Neutrophil (primary cell): ENCODE measurements around the gene SNRNP27.
"Not testable (repeated sequence)": the region's sequence is repeated elsewhere in the genome, so short reads cannot be mapped to it uniquely, and the experiment has no call there.

Source experiments
- H3K27ac ChIP-seq: fragments of 200-600 bp; sonication (generic); 2 replicates; pipeline ENCODE4 v1.5.1; 2016; ENCODE audit warnings: mild to moderate bottlenecking, moderate library complexity
- H3K27me3 ChIP-seq: fragments of 200-600 bp; sonication (generic); 2 replicates; pipeline ENCODE4 v1.6.0; 2016; ENCODE audit warnings: mild to moderate bottlenecking
- H3K36me3 ChIP-seq: fragments of 200-600 bp; sonication (generic); 2 replicates; pipeline ENCODE4 v1.5.1; 2017
- H3K4me1 ChIP-seq, 2 experiments: fragments of 200-600 bp in 1 of 2; sonication (generic) in 1 of 2; 1 replicate in 1 of 2; 2 replicates in 1 of 2; pipeline versions ENCODE4 v1.5.1 to v1.6.1; 2013 to 2016; ENCODE audit warnings: low read depth in 1 of 2, low read length in 1 of 2, mild to moderate bottlenecking in 1 of 2, moderate library complexity in 1 of 2; ENCODE audit not compliant: control insufficient read depth in 1 of 2, insufficient read depth in 1 of 2
- H3K4me3 ChIP-seq, 2 experiments: fragments of 200-600 bp in 1 of 2; sonication (generic) in 1 of 2; 1 replicate in 1 of 2; 2 replicates in 1 of 2; pipeline ENCODE4 v1.5.1; 2013 to 2016; ENCODE audit warnings: low read depth in 1 of 2, low read length in 1 of 2, mild to moderate bottlenecking in 1 of 2, moderate library complexity in 1 of 2
- H3K9me3 ChIP-seq: fragments of 200-600 bp; sonication (generic); 2 replicates; pipeline ENCODE4 v1.5.1; 2016
- CTCF ChIP-seq: fragments of 200-600 bp; sonication (generic); IDR thresholded peaks from 2 replicates; pipeline ENCODE4 v1.5.1; 2016; ENCODE audit warnings: antibody characterized with exemption

SNRNP27 gene

DNA sequence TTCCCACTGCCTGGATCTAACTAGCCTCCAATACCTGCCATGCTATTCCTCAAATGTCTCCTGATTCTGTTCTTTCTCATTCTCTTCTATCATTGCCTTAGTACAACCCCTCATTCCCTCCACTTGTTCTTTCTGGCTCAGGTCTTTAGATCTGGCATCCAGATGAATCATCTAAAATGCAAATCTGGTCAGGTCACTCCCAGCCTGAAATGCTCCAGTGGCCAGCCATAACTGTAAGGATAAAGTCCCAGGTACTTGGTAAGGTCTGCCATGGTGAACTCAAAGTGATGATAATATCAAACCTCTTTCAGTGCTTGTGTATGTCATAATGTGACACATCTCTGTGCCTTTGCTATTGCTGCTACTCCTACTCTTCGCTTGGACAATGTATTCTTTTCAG is 2.9 kb upstream of the SNRNP27 start:
- H3K4me3 ChIP-seq: no peak overlapping the region
- H3K27ac ChIP-seq: no peak overlapping the region

DNA sequence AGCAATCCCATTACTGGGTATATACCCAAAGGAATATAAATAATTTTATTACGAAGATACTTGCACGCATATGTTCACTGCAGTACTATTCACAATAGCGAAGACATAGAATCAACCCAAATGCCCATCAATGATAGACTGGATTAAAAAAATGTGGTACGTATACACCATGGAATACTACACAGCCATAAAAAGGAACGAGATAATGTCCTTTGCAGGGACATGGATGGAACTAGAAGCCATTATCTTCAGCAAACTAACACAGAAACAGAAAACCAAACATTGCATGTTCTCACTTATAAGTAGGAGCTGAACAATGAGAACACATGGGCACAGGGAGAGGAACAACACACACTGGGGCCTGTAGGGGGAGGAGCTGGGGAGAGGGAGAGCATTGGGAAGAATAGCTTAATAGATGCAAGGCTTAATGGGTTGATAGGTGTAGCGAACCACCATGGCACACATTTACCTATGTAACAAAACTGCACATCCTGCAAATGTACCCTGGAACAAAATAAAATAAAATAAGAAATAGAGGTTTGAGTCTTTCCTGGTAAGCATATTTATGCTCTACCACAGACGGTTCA is 825 bp upstream of the SNRNP27 start:
- H3K27me3 ChIP-seq, H3K9me3 ChIP-seq, H3K4me3 ChIP-seq, H3K27ac ChIP-seq: not testable (repeated sequence)
- H3K36me3 ChIP-seq: peaks cover 13% of the 10 kb centered on the region
- peaks cover 13 to 19% of the 10 kb centered on the region in 2 experiments for H3K4me1 ChIP-seq

More for the DNA sequence above, 2.9 kb upstream of the SNRNP27 start:
- peaks cover 13 to 19% of the 10 kb centered on the region in 2 experiments for H3K4me1 ChIP-seq
- no peaks in the 10 kb centered on the region for H3K27me3 ChIP-seq
- H3K36me3 ChIP-seq: no peaks in the 10 kb centered on the region
- no peaks in the 10 kb centered on the region for H3K9me3 ChIP-seq
- no peak for TF ChIP-seq CTCF

DNA sequence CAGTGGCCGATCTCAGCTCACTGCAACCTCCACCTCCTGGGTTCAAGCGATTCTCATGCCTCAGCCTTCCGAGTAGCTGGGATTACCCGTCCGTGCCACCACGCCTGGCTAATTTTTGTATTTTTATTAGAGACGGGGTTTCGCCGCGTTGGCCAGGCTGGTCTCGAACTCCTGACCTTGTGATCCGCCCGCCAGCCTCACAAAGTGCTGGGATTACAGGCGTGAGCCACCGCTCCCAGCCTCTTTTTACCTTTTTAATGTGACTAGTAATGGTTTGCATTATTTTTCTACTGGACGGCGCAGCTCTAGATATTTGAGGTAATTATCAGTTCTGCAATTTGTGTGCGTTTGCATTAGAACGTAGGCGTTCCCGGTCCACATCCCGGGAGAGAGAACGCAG is 981 bp downstream of the SNRNP27 start:
- peaks cover 16% of the 10 kb centered on the region for H3K36me3 ChIP-seq
- peak overlapping the region; percentile 76 to 80 for H3K4me3 ChIP-seq
- not testable (repeated sequence) for H3K27me3 ChIP-seq, H3K9me3 ChIP-seq
- H3K27ac ChIP-seq: peak overlapping the region; percentile 72
- H3K4me1 ChIP-seq: peaks cover 13 to 19% of the 10 kb centered on the region in 2 experiments

DNA sequence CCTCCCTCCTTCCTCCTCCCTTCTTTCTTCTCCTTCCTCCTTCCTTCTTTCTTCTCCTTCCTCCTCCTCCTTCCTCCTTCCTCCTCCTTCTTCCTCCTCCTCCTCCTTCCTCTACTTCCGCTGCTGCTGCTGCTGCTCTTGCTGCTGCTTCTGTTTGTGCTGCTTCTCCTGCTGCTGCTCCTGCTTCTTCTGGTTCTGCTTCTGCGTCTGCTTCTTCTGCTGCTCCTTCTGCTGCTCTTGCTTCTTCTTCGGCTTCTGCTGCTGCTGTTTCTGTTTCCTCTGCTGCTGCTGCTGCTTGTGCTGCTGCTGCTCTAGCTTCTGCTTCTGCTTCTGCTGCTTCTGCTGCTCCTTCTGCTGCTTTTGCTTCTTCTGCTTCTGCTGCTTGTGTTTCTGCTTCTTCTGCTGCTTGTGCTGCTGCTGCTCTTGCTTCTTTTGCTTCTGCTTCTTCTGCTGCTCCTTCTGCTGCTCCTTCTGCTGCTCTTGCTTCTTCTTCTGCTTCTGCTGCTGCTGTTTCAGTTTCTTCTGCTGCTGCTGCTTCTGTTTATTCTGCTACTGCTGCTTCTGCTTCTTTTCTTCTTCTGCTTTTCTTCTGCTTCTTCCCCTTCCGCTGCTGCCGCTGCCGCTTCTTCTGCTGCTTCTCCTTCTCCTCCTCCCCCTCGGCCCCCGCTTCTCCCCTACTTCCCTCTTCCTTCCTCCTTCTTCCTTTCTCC is 8.6 kb downstream of the SNRNP27 start:
- H3K4me3 ChIP-seq: peak overlapping the region in 1 of 2 experiments; percentile 19
- peaks cover 13% of the 10 kb centered on the region for H3K36me3 ChIP-seq
- peaks cover 25 to 31% of the 10 kb centered on the region in 2 experiments for H3K4me1 ChIP-seq
- no peaks in the 10 kb centered on the region for H3K27me3 ChIP-seq
- H3K9me3 ChIP-seq: no peaks in the 10 kb centered on the region
- no peak for TF ChIP-seq CTCF
- H3K27ac ChIP-seq: peak overlapping the region; percentile 93

DNA sequence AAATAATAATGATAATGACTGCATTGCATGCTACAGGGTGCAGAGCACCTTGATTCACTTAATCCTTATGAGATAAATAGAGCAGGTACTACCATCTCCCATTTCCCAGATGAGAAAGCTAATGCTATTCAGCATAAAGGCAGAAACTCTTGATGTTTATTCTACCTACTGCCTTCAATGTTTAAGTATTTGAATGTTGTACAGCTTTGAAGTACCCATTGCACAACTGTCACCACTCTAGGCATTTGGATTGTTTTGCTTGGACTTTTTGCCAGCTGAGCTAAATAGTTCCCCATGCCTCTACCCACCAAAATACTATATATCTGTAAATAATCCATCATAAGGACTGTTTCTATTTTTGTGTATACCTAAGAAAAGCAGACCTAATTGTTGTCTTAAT is 13.5 kb downstream of the SNRNP27 start:
- H3K4me1 ChIP-seq: peaks cover 5 to 17% of the 10 kb centered on the region in 2 experiments
- H3K9me3 ChIP-seq: no peaks in the 10 kb centered on the region
- no peak overlapping the region for H3K27ac ChIP-seq
- no peak for TF ChIP-seq CTCF
- peaks cover 8% of the 10 kb centered on the region for H3K36me3 ChIP-seq
- H3K4me3 ChIP-seq: no peak overlapping the region
- no peaks in the 10 kb centered on the region for H3K27me3 ChIP-seq

GRCh38 chr2:69911985-69912563 is 18.3 kb downstream of the SNRNP27 start:
- Histone ChIP-seq H3K27ac (peak overlapping the region; percentile 99), H3K4me3 (peak overlapping the region in 1 of 2 experiments; percentile 97), H3K27me3 (no peaks in the 10 kb centered on the region), H3K36me3 (peaks cover 20% of the 10 kb centered on the region), H3K9me3 (no peaks in the 10 kb centered on the region), H3K4me1 (peaks cover 22 to 25% of the 10 kb centered on the region in 2 experiments)
- TF ChIP-seq CTCF: peak; percentile 62
